H1 (cell line): ENCODE data around the gene TEKTIP1.

Experiments
- CTCF ChIP-seq, 3 experiments: IDR thresholded peaks; 1 replicate in 2 of 3; 2 replicates in 1 of 3; pipeline versions ENCODE4 v1.5.1 to v1.6.1; 2011; ENCODE audit warnings: low read length in 3 of 3, mild to moderate bottlenecking in 3 of 3, inconsistent platforms in 2 of 3, low read depth in 1 of 3, moderate library complexity in 1 of 3; ENCODE audit not compliant: insufficient read depth in 1 of 3; ENCODE audit errors: control extremely low read depth in 1 of 3
- GABPA ChIP-seq: IDR thresholded peaks from 2 replicates; pipeline ENCODE4 v1.6.1; 2011; ENCODE audit warnings: mild to moderate bottlenecking, low read length, moderate library complexity, borderline replicate concordance; ENCODE audit not compliant: insufficient read depth
- JUND ChIP-seq: IDR thresholded peaks from 2 replicates; pipeline ENCODE4 v1.6.1; 2011; ENCODE audit warnings: mild to moderate bottlenecking, improper control_type of control experiment, low read length
- SIN3A ChIP-seq, 2 experiments: IDR thresholded peaks in 1 of 2; conservative IDR thresholded peaks in 1 of 2; 2 replicates each; pipeline ENCODE4 v1.6.1; 2011 to 2012; ENCODE audit warnings: low read length in 2 of 2, improper control_type of control experiment in 1 of 2, low read depth in 1 of 2, mild to moderate bottlenecking in 1 of 2
- TEAD4 ChIP-seq: IDR thresholded peaks from 2 replicates; pipeline ENCODE4 v1.6.1; 2012; ENCODE audit warnings: low read depth, low read length, inconsistent platforms, mixed read lengths

- TF ChIP-seq JUND (no peak), CTCF (IDR thresholded peaks at IDR 0.05; ENCODE audit: control extremely low read depth in 1 of 3, insufficient read depth in 1 of 3, low read depth in 1 of 3, low read length in 3 of 3) (no peak), TEAD4 (no peak), SIN3A (conservative IDR thresholded peaks at IDR 0.05 in 1 of 2, IDR thresholded peaks at IDR 0.05 in 1 of 2; ENCODE audit: low read depth in 1 of 2, low read length in 2 of 2) (no peak), GABPA (no peak)
Measured at GRCh38 chr19:3555653-3556422, 16.9 kb downstream of the TEKTIP1 start.
